Measurements from ENCODE around the gene NAA38.

NAA38 gene

GRCh38 chr17:7839190-7839875 is 18.0 kb downstream of the NAA38 start:
- DNase-seq: no peak

DNA sequence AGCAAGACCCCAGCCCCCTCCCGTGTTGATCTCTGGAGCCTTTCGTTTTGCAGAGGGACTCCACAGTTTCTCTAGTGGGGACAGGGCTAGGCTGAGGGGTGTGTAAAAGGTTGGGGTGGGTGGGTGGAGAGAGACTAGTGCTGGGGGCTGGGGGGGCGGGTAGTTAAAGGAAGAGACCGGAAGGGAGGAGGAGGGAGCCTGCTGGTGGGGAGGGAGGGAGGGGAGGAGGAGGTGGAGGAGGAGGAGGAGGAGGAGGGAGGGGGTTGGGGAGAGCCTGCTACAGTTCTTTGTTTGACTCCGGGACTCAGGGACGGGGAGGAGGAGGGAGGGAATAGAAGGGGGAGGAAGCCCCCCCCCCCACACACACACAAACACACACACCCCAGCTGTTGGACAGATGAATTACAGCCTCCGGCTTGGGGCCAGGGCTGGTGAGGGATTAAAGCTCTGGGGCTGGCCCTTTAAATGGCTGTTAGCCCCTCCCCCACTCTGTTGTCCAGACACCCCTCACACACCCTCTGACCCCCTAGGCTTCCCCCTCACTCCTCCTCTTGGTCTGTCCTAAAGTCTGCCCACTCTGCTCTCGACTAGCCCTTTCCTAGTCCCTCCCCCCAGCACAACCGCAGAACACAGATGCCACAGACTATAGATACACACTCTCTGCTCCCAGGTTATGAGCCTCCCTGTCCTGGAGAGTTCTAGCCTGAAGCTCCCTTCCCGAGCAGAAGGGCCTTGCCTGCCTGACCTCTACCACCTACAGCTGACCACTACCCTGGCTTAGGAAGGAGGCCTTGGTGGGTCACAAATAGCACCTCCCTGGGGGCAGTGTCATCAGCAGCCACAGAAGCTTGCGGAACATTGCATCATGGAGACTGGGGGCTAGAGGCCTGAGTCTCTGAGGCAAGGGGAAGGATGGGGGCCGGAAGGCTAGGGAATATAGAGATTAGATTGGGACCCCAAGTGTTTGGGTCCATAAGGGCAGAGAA is 19.0 kb downstream of the NAA38 start:
- DNase-seq: no peak

DNA sequence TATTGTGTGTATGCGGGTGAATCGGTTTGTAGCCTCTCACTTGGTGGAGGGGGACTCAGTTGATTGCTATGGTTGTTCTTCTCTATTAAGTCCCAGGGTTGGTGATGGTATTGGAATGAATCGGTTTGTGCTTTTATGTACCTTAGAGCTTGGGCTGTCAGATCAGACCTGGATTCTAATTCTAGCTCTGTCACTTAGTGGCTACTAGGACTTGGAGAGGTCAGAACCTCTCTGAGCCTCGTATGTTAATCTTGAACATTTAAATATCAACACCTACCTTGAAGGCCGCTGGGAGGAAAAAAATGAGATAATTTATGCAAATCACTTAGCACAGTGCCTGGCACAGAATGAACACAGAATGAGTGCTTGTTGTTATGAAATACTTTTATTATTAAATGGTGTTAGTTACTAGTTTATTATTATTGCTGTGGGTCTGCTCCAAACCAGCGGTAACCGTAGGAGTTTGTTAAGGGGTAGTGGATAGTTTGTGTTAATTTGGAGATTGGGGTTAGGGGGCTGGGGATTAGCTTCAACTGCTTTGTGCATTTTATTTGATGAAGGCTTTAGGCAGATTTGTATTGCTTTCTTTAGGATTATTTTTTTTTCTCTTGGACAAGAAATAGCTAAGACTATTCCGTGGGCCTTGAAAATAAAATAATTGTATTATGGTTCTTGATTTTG is 19.8 kb downstream of the NAA38 start:
- no peak for DNase-seq

GRCh38 chr17:7836596-7837407 is 20.6 kb downstream of the NAA38 start:
- peak; percentile 69 for DNase-seq

DNA sequence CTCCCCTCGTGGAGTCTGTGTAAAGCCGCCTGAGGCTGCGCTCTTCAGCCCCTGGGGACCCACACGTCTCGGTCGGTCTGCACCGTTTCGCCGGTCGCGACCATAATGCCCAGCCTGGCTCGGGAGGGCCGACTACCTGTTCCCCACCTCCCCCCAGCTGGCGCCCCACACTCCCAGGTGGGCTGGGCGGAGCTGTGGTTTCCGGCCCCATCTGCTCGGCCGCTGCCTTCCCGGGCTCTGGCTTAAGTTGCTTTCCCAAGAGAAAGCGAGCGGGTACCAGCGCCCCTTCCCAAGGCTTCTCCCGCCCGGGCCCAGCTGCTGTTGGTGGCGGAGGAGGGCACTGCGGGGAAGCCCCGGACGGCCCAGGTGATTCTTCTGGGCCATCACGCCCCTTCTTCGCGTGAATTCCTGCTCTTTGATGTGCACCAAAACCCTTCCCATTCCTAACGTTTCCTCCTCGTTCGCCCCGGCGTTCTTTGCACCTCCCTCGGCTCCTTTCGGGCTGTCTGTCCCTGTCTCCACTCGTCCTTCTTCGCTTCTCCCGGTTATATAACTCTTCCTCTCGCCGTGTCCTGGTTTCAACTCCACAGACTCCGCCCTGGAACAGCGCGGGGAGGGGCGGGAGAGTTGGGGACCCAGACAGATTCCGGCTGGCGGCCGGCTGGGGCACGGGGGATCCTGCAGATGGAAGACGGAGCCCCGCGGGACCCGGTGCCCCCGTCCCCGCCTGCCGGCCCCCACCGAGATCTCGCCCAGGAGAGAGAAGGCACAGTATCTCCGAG is 21.4 kb downstream of the NAA38 start:
- peak; percentile 29 for DNase-seq

- peak; percentile 93 for DNase-seq
Observed at GRCh38 chr17:7834957-7835813, 22.2 kb downstream of the NAA38 start.

- peak; percentile 65 for DNase-seq
Observed at GRCh38 chr17:7834542-7834956, 22.8 kb downstream of the NAA38 start.

- peak; percentile 86 for DNase-seq
Observed at GRCh38 chr17:7833795-7834541, 23.4 kb downstream of the NAA38 start, which contains the start of gene KDM6B. KDM6B (plus strand) TSS chr17:7834217; CDS start chr17:7845555, 11,338 bp downstream.

GRCh38 chr17:7833011-7833794 is 24.2 kb downstream of the NAA38 start:
- no peak for DNase-seq

DNA sequence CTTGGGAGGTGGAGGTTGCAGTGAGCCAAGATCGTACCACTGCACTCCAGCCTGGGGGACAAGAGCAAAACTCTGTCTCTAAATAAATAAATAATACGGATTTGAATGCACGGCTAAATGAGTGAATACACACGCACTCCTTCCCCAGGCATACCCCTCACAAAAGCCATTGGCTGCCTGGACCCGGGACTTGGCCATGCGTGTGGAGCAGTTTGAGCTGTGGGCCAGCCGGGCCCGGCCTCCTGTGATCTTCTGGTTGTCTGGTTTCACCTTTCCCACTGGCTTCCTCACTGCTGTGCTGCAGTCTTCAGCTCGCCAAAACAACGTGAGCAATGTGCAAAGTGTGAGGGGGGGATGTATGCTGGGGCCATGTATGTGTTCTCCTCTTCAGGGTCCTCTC is 24.9 kb downstream of the NAA38 start:
- DNase-seq: no peak

GRCh38 chr17:7831233-7831632 is 26.1 kb downstream of the NAA38 start:
- DNase-seq: no peak

GRCh38 chr17:7830616-7831015 is 26.7 kb downstream of the NAA38 start:
- no peak for DNase-seq

DNA sequence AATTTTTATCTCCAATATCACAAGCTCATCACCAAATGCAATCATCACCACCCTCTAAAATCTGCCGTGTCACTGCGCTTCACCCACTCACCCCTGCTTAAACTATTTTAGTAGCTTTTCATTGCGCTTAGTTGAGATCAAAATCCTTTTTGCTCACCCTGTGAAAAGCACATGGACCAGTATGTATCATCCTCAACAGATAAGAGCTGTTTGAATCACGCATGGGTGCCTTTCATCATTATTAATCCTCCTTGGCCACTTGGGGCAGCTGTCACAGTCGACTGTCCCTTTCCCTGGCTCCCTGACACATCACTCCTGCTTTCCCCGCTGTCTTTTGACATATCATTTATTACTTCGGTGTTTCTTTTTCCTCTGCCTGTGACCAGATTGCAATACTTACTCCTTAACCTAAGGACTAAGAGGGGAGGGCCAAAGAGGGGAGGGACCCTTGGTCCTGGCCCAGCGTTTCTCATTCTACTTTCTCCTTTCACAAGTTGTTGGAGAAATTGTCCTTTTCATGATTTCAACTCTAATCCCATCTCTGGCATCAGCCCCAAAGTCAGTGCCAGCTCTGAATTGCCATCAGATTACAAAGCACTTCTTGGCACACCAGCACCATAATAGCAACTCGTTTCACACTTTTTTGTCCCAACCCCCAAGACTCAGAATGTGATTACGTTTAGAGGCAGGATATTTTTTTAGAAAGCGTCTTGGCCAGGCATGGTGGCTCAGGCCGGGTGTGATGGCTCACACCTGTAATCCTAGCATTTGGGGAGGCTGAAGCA is 32.0 kb downstream of the NAA38 start:
- no peak for DNase-seq

DNA sequence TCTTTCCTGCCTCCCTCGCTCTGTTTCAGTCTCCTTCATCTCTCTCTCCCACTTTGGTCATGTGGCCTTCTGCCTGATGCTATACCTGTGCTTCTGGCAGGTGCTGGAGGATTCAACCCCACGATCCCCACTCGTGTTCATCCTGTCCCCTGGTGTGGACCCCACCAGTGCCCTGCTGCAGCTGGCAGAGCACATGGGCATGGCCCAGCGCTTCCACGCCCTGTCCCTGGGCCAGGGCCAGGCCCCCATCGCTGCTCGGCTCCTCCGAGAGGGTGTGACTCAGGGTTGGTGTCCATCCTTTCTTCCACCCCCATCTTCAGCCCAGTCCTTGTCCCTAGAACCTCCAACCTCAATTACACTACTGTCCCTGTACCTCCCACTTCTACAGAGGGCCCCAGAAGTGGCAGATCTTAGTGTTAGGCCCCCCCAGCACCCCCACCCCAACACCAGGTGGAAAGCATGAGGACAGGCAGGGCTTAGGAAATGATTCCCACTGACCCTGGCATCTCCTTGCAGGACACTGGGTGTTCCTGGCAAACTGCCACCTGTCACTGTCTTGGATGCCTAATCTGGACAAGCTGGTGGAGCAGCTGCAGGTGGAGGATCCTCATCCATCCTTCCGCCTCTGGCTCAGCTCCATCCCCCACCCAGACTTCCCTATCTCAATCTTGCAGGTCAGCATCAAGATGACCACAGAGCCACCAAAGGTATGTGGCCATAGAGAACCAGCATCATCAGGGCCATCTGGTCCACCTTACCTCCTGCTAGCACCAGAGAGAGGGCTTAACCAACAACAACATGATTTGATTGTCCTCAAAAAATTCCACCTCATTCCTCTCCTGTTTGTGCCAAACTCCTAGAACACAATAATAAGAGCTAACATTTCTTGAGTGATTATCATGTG is 33.1 kb downstream of the NAA38 start:
- no peak for DNase-seq

- DNase-seq: no peak
Observed at GRCh38 chr17:7823581-7824001, 33.8 kb downstream of the NAA38 start.

- DNase-seq: no peak
Observed at GRCh38 chr17:7822126-7822525, 35.2 kb downstream of the NAA38 start.

GRCh38 chr17:7820231-7820630 is 37.1 kb downstream of the NAA38 start:
- DNase-seq: no peak
